WTC11 (cell line): ENCODE results near the gene TLK1. TPM values are rescaled to one million over a fixed set of nuclear protein-coding genes. Genes with fewer than 3 reads are reported as not detected.

Experiments
- ATAC-seq: fragments of 200-7000 bp; cut with Tn5 transposase; 2 replicates; pipeline ENCODE4 v1.10.0; 2021; ENCODE audit warnings: mild to moderate bottlenecking, moderate library complexity
- Bru-seq: library from RNA; stranded (reverse); fragments of 400-500 nt; gene quantifications from one replicate; lab custom pipeline; 2021; lab: Mats Ljungman, UMichigan
- CTCF ChIA-PET: fragments of 300-600 bp; sonication (Branson Sonifier 250); formaldehyde crosslinking; loops from one replicate; lab custom pipeline; 2021; ENCODE audit warnings: antibody characterized with exemption; lab: Charles Lee
- POLR2A ChIA-PET: fragments of 350-600 bp; sonication (Branson Sonifier 250); formaldehyde crosslinking; loops from one replicate; lab custom pipeline; 2021; ENCODE audit warnings: antibody characterized with exemption; lab: Charles Lee
- DNase-seq: peaks from one replicate; pipeline ENCODE4 v3.0.0; 2021; ENCODE audit warnings: low spot score
- H3K27ac Mint-ChIP-seq: 2 replicates; pipeline ENCODE4 v1.8.0; 2021; ENCODE audit warnings: mixed read lengths
- H3K27me3 Mint-ChIP-seq: 2 replicates; pipeline ENCODE4 v1.8.0; 2021; ENCODE audit warnings: low read depth, mild to moderate bottlenecking, moderate library complexity, mixed read lengths
- H3K36me3 Mint-ChIP-seq: 2 replicates; pipeline ENCODE4 v1.8.0; 2021; ENCODE audit warnings: mixed read lengths
- H3K4me1 Mint-ChIP-seq: 2 replicates; pipeline ENCODE4 v1.8.0; 2022; ENCODE audit warnings: mixed read lengths
- H3K4me3 Mint-ChIP-seq: 2 replicates; pipeline ENCODE4 v1.8.0; 2021; ENCODE audit warnings: mild to moderate bottlenecking, moderate library complexity, mixed read lengths
- H3K9me3 Mint-ChIP-seq: 2 replicates; pipeline ENCODE4 v1.8.0; 2021; ENCODE audit warnings: mixed read lengths
- ATF1 ChIP-seq: sonication (generic); formaldehyde crosslinking; IDR thresholded peaks from 2 replicates; pipeline ENCODE4 v1.8.1; 2023; ENCODE audit warnings: mild to moderate bottlenecking, moderate library complexity, missing genetic modification reagents
- CREB1 ChIP-seq: sonication (generic); formaldehyde crosslinking; IDR thresholded peaks from 2 replicates; pipeline ENCODE4 v1.8.0; 2023; ENCODE audit warnings: mild to moderate bottlenecking, missing genetic modification reagents
- ETV6 ChIP-seq: sonication (generic); formaldehyde crosslinking; IDR thresholded peaks from 2 replicates; pipeline ENCODE4 v1.8.1; 2022; ENCODE audit warnings: mild to moderate bottlenecking, missing genetic modification reagents
- FOXK1 ChIP-seq: sonication (generic); formaldehyde crosslinking; IDR thresholded peaks from 2 replicates; pipeline ENCODE4 v1.8.0; 2022; ENCODE audit warnings: mild to moderate bottlenecking, moderate library complexity, missing genetic modification reagents
- GABPB1 ChIP-seq: sonication (generic); formaldehyde crosslinking; IDR thresholded peaks from 2 replicates; pipeline ENCODE4 v1.8.1; 2023; ENCODE audit warnings: mild to moderate bottlenecking, missing genetic modification reagents
- MYBL2 ChIP-seq: sonication (generic); formaldehyde crosslinking; IDR thresholded peaks from 2 replicates; pipeline ENCODE4 v1.8.1; 2023; ENCODE audit warnings: mild to moderate bottlenecking, moderate library complexity, missing genetic modification reagents
- NR1H2 ChIP-seq: sonication (generic); formaldehyde crosslinking; IDR thresholded peaks from 2 replicates; pipeline ENCODE4 v1.9.0; 2021; ENCODE audit warnings: mild to moderate bottlenecking, moderate library complexity, missing genetic modification reagents
- NR3C1 ChIP-seq: sonication (generic); formaldehyde crosslinking; conservative IDR thresholded peaks from 2 replicates; pipeline ENCODE4 v1.8.1; 2023; ENCODE audit warnings: low read depth, mild to moderate bottlenecking, missing genetic modification reagents
- TP53 ChIP-seq: sonication (generic); formaldehyde crosslinking; IDR thresholded peaks from 2 replicates; pipeline ENCODE4 v1.8.1; 2023; ENCODE audit warnings: mild to moderate bottlenecking, missing genetic modification reagents
- ZBTB21 ChIP-seq: sonication (generic); formaldehyde crosslinking; IDR thresholded peaks from 2 replicates; pipeline ENCODE4 v1.8.1; 2023; ENCODE audit warnings: mild to moderate bottlenecking, missing genetic modification reagents, borderline replicate concordance
- ZNF263 ChIP-seq: sonication (generic); formaldehyde crosslinking; IDR thresholded peaks from 2 replicates; pipeline ENCODE4 v1.8.1; 2022; ENCODE audit warnings: low read depth, mild to moderate bottlenecking, moderate library complexity, missing genetic modification reagents
- ZNF396 ChIP-seq: fragments of 250-450 bp; sonication (Bioruptor Pico); IDR thresholded peaks from 2 replicates; pipeline ENCODE4 v1.8.0; 2021; ENCODE audit warnings: mild to moderate bottlenecking, moderate library complexity, borderline replicate concordance
- ZNF416 ChIP-seq: fragments of 250-450 bp; sonication (Bioruptor Pico); IDR thresholded peaks from 2 replicates; pipeline ENCODE4 v1.9.0; 2021; ENCODE audit warnings: mild to moderate bottlenecking, inconsistent platforms
- long read RNA-seq, 3 experiments: library from RNA in 1 of 3; library from capped mRNA in 1 of 3; library from polyadenylated mRNA in 1 of 3; unstranded in 2 of 3; stranded (forward) in 1 of 3; transcript quantifications; one replicate each; pipeline ENCODE4 v2.0.0, GENCODE V29; 2021
- total RNA-seq: library from RNA; stranded (reverse); gene quantifications from 3 replicates; pipeline ENCODE4 v1.2.3, GENCODE V29; 2021
- TF ChIP-seq, protein P1 (sequence below): fragments of 250-450 bp; sonication (Bioruptor Pico); IDR thresholded peaks from 2 replicates; pipeline ENCODE4 v1.9.0; 2021; ENCODE audit warnings: moderate library complexity, mild to moderate bottlenecking, inconsistent platforms, borderline replicate concordance
- TF ChIP-seq, protein P2 (sequence below): sonication (generic); formaldehyde crosslinking; IDR thresholded peaks from 2 replicates; pipeline ENCODE4 v1.8.1; 2023; ENCODE audit warnings: mild to moderate bottlenecking, missing genetic modification reagents, moderate library complexity
- TF ChIP-seq, protein P3 (sequence below): sonication (generic); formaldehyde crosslinking; IDR thresholded peaks from 2 replicates; pipeline ENCODE4 v1.8.0; 2023; ENCODE audit warnings: missing genetic modification reagents, mild to moderate bottlenecking, borderline replicate concordance
- TF ChIP-seq, protein P4 (sequence below): fragments of 250-450 bp; sonication (Bioruptor Pico); IDR thresholded peaks from 2 replicates; pipeline ENCODE4 v1.9.0; 2021; ENCODE audit warnings: mild to moderate bottlenecking, borderline replicate concordance
- TF ChIP-seq, protein P5 (sequence below): sonication (generic); formaldehyde crosslinking; IDR thresholded peaks from 2 replicates; pipeline ENCODE4 v1.8.1; 2023; ENCODE audit warnings: mild to moderate bottlenecking, missing genetic modification reagents, moderate library complexity
- TF ChIP-seq, protein P6 (sequence below): fragments of 200-600 bp; IDR thresholded peaks from 2 replicates; pipeline ENCODE4 v1.8.0; 2022; ENCODE audit warnings: antibody characterized with exemption

Gene TLK1
- total RNA-seq, result 91.1 to 99.6 TPM (median 93.9 TPM) in 3 replicates
- Bru-seq, nascent RNA, result percentile 86 among the genes with signal in this experiment
- long read RNA-seq, experiment 1, full-length matches to known transcripts, result 109 of 186 reads
- long read RNA-seq, experiment 1, partial matches to known transcripts, result 25 of 186 reads
- long read RNA-seq, experiment 1, other reads (novel, unspliced or antisense), result 52 of 186 reads
- long read RNA-seq, experiment 2, full-length matches to known transcripts, result 6 of 50 reads
- long read RNA-seq, experiment 2, partial matches to known transcripts, result 14 of 50 reads
- long read RNA-seq, experiment 2, other reads (novel, unspliced or antisense), result 30 of 50 reads
- long read RNA-seq, experiment 3, full-length matches to known transcripts, result 1 of 6 reads
- long read RNA-seq, experiment 3, partial matches to known transcripts, result 2 of 6 reads
- long read RNA-seq, experiment 3, other reads (novel, unspliced or antisense), result 3 of 6 reads

DNA sequence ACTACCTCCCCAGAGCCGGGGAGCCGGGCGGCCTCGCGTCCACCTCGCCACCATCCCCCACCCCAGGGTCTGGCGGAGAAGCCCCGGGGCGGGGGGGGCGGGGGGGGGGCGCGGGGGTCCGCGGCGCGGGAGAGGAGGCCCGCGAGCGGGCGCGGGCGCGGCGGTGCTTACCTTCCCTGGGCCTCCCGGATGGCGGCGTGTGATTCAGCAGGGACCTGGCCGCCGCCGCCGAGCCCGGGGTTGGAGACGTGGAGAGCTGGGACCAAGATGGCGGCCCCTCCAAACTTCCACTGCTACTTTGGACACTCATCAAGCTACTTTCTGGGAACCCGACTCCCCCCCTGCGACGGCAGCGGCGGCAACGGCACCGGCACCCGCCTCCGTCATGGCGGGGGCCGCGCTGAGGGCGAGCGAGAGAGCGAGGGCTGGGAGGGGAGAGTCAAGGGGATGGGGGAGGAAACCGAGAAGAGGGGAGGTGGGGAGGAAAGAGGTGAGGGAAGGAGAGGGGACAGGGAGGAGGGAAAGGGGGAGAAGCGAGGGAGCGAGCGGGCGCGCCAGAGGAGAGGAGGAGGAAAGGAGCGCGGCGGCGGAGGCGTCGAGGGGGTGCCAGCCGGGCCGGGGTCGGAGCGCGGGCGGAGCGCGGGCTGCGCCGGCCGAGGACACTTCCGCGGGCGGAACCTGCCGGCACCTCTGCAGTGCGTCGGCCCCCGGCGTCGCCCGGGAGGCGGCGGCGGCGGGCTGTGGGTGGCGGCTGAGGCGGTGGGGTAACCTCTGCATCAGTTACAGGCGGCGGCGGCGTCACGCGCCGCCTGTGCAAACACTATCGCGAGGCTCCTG, at the start of gene TLK1:
TLK1 (minus strand) TSS at position 775 of the 837 bp plus-strand sequence; CDS start at position 310, 465 bp downstream.
- Mint-ChIP-seq H3K4me1 (peaks cover 54% of the 10 kb centered on the region), H3K27ac (peak within 1 kb of the TSS; percentile 97), H3K4me3 (peak within 1 kb of the TSS; percentile 98), H3K36me3 (no peaks in the 10 kb centered on the region), H3K27me3 (no peaks in the 10 kb centered on the region), H3K9me3 (no peaks in the 10 kb centered on the region)
- POLR2A ChIA-PET, result interaction anchor here (0.6 to 1.0 kb wide), 3 partner anchors 13 to 363 kb away, joined by 3 to 4 read pairs (median 3); no protein-coding TSS in a partner anchor
- CTCF ChIA-PET, result no interaction called here
- DNase-seq (peak; percentile 76), ATAC-seq (peak; percentile 67)
- TF ChIP-seq TP53 (CRISPR knock-in tag) (no peak), FOXK1 (CRISPR knock-in tag) (no peak), MYBL2 (no peak), GABPB1 (CRISPR knock-in tag) (no peak), CREB1 (CRISPR knock-in tag) (no peak), ZBTB21 (CRISPR knock-in tag) (no peak), NR3C1 (CRISPR knock-in tag) (no peak), NR1H2 (no peak), ZNF263 (no peak), ZNF416 (CRISPR knock-in tag) (0 out of 2 replicates have a peak, but pooled peaks have one; percentile 40), ETV6 (CRISPR knock-in tag) (0 out of 2 replicates have a peak, but pooled peaks have one; percentile 12), ZNF396 (no peak), ATF1 (no peak)
- TF ChIP-seq, protein P1, sequence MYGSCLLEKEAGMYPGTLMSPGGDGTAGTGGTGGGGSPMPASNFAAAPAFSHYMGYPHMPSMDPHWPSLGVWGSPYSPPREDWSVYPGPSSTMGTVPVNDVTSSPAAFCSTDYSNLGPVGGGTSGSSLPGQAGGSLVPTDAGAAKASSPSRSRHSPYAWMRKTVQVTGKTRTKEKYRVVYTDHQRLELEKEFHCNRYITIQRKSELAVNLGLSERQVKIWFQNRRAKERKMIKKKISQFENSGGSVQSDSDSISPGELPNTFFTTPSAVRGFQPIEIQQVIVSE (CRISPR knock-in tag), result no peak
- TF ChIP-seq, protein P2, sequence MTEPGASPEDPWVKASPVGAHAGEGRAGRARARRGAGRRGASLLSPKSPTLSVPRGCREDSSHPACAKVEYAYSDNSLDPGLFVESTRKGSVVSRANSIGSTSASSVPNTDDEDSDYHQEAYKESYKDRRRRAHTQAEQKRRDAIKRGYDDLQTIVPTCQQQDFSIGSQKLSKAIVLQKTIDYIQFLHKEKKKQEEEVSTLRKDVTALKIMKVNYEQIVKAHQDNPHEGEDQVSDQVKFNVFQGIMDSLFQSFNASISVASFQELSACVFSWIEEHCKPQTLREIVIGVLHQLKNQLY (CRISPR knock-in tag), result no peak
- TF ChIP-seq, protein P3, sequence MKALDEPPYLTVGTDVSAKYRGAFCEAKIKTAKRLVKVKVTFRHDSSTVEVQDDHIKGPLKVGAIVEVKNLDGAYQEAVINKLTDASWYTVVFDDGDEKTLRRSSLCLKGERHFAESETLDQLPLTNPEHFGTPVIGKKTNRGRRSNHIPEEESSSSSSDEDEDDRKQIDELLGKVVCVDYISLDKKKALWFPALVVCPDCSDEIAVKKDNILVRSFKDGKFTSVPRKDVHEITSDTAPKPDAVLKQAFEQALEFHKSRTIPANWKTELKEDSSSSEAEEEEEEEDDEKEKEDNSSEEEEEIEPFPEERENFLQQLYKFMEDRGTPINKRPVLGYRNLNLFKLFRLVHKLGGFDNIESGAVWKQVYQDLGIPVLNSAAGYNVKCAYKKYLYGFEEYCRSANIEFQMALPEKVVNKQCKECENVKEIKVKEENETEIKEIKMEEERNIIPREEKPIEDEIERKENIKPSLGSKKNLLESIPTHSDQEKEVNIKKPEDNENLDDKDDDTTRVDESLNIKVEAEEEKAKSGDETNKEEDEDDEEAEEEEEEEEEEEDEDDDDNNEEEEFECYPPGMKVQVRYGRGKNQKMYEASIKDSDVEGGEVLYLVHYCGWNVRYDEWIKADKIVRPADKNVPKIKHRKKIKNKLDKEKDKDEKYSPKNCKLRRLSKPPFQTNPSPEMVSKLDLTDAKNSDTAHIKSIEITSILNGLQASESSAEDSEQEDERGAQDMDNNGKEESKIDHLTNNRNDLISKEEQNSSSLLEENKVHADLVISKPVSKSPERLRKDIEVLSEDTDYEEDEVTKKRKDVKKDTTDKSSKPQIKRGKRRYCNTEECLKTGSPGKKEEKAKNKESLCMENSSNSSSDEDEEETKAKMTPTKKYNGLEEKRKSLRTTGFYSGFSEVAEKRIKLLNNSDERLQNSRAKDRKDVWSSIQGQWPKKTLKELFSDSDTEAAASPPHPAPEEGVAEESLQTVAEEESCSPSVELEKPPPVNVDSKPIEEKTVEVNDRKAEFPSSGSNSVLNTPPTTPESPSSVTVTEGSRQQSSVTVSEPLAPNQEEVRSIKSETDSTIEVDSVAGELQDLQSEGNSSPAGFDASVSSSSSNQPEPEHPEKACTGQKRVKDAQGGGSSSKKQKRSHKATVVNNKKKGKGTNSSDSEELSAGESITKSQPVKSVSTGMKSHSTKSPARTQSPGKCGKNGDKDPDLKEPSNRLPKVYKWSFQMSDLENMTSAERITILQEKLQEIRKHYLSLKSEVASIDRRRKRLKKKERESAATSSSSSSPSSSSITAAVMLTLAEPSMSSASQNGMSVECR, result no peak; the same call in 1 of the 2 replicates
- TF ChIP-seq, protein P4, sequence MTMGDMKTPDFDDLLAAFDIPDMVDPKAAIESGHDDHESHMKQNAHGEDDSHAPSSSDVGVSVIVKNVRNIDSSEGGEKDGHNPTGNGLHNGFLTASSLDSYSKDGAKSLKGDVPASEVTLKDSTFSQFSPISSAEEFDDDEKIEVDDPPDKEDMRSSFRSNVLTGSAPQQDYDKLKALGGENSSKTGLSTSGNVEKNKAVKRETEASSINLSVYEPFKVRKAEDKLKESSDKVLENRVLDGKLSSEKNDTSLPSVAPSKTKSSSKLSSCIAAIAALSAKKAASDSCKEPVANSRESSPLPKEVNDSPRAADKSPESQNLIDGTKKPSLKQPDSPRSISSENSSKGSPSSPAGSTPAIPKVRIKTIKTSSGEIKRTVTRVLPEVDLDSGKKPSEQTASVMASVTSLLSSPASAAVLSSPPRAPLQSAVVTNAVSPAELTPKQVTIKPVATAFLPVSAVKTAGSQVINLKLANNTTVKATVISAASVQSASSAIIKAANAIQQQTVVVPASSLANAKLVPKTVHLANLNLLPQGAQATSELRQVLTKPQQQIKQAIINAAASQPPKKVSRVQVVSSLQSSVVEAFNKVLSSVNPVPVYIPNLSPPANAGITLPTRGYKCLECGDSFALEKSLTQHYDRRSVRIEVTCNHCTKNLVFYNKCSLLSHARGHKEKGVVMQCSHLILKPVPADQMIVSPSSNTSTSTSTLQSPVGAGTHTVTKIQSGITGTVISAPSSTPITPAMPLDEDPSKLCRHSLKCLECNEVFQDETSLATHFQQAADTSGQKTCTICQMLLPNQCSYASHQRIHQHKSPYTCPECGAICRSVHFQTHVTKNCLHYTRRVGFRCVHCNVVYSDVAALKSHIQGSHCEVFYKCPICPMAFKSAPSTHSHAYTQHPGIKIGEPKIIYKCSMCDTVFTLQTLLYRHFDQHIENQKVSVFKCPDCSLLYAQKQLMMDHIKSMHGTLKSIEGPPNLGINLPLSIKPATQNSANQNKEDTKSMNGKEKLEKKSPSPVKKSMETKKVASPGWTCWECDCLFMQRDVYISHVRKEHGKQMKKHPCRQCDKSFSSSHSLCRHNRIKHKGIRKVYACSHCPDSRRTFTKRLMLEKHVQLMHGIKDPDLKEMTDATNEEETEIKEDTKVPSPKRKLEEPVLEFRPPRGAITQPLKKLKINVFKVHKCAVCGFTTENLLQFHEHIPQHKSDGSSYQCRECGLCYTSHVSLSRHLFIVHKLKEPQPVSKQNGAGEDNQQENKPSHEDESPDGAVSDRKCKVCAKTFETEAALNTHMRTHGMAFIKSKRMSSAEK, result no peak
- TF ChIP-seq, protein P5, sequence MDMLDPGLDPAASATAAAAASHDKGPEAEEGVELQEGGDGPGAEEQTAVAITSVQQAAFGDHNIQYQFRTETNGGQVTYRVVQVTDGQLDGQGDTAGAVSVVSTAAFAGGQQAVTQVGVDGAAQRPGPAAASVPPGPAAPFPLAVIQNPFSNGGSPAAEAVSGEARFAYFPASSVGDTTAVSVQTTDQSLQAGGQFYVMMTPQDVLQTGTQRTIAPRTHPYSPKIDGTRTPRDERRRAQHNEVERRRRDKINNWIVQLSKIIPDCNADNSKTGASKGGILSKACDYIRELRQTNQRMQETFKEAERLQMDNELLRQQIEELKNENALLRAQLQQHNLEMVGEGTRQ (CRISPR knock-in tag), result no peak; the same call in 1 of the 2 replicates
- TF ChIP-seq, protein P6, sequence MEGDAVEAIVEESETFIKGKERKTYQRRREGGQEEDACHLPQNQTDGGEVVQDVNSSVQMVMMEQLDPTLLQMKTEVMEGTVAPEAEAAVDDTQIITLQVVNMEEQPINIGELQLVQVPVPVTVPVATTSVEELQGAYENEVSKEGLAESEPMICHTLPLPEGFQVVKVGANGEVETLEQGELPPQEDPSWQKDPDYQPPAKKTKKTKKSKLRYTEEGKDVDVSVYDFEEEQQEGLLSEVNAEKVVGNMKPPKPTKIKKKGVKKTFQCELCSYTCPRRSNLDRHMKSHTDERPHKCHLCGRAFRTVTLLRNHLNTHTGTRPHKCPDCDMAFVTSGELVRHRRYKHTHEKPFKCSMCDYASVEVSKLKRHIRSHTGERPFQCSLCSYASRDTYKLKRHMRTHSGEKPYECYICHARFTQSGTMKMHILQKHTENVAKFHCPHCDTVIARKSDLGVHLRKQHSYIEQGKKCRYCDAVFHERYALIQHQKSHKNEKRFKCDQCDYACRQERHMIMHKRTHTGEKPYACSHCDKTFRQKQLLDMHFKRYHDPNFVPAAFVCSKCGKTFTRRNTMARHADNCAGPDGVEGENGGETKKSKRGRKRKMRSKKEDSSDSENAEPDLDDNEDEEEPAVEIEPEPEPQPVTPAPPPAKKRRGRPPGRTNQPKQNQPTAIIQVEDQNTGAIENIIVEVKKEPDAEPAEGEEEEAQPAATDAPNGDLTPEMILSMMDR, result no peak
